ENCODE results near the gene NOS1.

The NOS1 gene

GRCh38 chr12:117165342-117165741 is 196.1 kb downstream of the NOS1 start:
- DNase-seq: no peak

- no peak for DNase-seq
Measured at GRCh38 chr12:117162633-117163032, 198.8 kb downstream of the NOS1 start.

- no peak for DNase-seq
Measured at GRCh38 chr12:117162167-117162539, 199.3 kb downstream of the NOS1 start.

- no peak for DNase-seq
Measured at GRCh38 chr12:117161460-117162166, 199.8 kb downstream of the NOS1 start.

GRCh38 chr12:117159674-117160073 is 201.8 kb downstream of the NOS1 start:
- DNase-seq: peak; percentile 35

GRCh38 chr12:117158911-117159553 is 202.4 kb downstream of the NOS1 start:
- no peak for DNase-seq
